Measurements from ENCODE around the gene NUDT3.
"Not testable (repeated sequence)": the region's sequence is repeated elsewhere in the genome, so short reads cannot be mapped to it uniquely, and the experiment has no call there.

NUDT3 gene

DNA sequence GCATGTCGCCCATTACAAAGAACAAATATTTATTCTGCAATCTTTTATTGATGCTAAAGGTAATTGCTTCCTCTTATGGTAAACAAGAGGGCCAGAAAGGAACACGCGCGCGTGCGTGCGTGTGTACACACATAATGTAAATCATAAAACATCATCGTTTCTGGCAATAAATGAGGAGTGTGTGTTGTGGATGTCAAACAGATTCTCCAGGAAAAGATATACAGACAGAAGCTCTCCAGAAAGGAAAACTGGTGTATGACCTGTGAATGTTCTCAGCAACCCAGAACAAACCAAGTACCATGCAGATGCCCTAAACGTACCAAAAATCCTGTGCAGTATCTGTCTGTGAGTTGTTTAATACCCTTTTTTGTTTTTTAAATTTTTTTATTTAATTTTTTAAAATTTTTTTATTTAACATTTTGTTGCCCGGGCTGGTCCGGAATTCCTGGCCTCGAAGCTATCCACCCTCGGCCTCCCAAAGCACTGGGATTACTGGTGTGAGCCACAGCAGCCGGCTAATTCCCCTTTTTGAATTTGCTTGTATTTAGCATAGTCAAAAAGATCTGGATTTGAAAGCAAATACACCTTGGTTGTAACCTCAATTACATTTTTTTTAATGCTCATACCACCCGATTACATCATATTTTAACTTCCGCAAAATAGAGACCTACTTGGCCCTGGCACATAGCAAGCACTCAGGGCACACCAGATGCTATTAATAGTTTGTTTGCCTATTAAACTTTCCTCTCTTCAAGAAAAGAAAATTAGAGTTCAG is 909 bp upstream of the NUDT3 start:
- DNase-seq (ENCODE audit: low spot score) = no peak

- peak; percentile 72 for DNase-seq (ENCODE audit: low spot score)
These were observed 528 bp downstream of the NUDT3 start for GRCh38 chr6:34391786-34392496.

GRCh38 chr6:34391473-34391785 is 1.0 kb downstream of the NUDT3 start:
- DNase-seq (ENCODE audit: low spot score) = no peak

- DNase-seq (ENCODE audit: low spot score) = peak; percentile 65
These were observed 1.7 kb downstream of the NUDT3 start for GRCh38 chr6:34390531-34391472.

GRCh38 chr6:34389034-34389433 is 3.4 kb downstream of the NUDT3 start:
- DNase-seq (ENCODE audit: low spot score) = no peak

- no peak for DNase-seq (ENCODE audit: low spot score)
These were observed 4.0 kb downstream of the NUDT3 start for GRCh38 chr6:34388421-34388820.

- peak; percentile 85 for DNase-seq (ENCODE audit: low spot score)
These were observed 5.9 kb downstream of the NUDT3 start for GRCh38 chr6:34386316-34387137.

GRCh38 chr6:34385793-34386195 is 6.7 kb downstream of the NUDT3 start:
- DNase-seq (ENCODE audit: low spot score) = no peak

DNA sequence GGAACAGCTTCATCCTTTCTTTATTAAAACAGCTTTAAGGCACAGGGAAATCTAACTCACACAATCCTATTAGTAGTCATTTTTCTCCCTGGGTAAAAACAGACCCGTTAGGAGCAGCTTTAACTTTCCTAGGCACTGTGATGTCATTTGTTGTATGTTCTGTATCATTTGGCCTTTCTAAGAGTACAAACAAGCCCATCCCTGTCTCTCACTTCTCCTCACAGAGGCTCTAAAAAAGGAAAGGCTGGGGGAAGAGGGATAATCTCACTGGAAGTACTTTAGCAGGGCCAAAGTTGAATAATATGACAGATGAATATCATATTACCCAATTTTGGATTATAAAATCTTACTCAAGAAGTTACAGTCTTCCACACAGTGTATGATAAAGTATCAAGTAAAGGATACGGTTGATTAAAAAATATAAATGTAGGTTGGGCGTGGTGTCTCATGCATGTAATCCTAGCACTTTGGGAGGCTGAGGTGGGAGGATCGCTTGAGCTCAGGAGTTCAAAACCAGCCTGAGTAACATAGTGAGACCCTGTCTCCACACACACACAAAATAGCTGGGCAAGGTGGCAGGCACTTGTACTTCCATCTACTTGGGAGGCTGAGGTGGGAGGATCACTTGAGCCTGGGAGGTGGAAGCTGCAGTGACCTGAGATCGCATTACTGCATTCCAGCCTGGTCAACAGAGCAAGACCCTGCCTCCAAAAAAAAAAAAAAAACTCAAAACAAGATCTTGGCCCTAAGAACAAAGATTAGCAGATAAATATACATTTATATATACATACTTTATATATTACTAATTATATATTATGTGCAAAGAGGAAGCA is 7.9 kb downstream of the NUDT3 start:
- no peak for DNase-seq (ENCODE audit: low spot score)

DNA sequence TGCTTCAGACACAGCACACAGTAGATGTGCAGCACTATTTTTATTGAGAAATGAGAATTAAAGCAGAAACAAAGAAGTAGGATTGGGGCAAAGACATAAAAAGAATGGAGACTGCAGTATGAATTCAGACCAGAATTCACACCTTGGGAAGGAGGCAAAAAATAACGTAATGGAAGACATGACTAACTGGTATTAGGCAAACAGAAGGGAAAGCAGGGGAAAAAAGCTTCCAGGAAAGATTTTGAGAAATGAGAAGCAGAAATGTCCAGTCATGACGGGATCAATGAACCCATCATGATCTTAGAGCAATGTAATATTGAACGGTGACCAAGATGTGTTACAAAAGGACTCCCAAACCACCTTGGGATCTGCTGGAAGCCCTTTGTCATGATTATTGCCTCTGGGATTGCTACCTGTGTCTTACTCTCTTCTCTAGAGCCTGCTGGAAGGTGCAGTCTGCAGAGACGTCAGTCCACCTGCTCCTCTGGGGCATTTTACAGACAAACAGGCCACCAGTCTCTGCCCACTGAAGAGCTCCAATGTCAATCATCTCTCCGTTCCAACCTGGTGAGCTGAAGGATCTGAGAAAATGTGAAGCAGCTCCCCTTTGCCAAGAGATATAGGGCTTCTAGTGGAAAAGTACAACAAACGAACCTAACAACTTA is 8.7 kb downstream of the NUDT3 start:
- DNase-seq (ENCODE audit: low spot score) = no peak

DNA sequence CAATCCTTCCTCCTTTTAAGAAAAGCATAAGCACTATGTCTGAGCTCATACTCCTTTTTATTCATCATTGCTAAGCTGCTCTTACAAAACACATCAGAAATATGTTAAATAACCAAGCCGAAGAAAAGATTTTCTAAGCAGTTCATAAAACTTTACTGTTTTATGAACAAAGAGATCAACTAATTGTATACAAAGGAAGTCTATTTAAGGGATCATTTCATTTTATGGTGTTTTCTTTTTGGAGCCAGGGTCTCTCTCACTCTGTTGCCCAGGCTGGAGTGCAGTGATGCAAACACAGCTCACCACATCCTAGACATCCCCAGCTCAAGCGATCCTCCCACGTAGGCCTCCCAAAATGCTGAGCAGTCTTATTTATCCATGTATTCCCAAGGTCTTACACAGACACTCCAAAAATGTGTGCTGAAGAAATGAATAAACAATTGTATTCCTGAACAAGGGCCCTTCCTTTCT is 9.3 kb downstream of the NUDT3 start:
- no peak for DNase-seq (ENCODE audit: low spot score)

GRCh38 chr6:34381081-34381480 is 11.4 kb downstream of the NUDT3 start:
- peak; percentile 32 for DNase-seq (ENCODE audit: low spot score)

DNA sequence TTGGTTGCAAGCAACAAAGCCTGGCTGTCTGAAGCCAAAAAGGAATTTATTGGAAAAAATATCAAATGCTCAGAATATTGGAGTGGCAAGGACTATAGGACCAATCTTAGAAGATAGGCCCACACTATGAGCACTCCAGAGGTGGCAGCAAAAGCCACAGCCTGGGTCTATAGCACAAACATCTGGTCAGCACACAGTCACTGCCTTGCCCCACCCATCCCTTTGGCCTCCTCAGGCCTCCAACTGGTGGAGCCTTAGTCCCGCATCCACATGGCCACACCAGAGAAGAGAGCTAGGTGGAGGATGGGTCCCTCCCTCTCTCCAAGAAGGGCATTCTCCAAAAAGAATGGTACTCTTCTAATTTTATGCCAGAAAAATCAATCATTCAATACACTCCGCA is 14.0 kb downstream of the NUDT3 start:
- DNase-seq (ENCODE audit: low spot score) = no peak

GRCh38 chr6:34377984-34378383 is 14.5 kb downstream of the NUDT3 start:
- no peak for DNase-seq (ENCODE audit: low spot score)

DNA sequence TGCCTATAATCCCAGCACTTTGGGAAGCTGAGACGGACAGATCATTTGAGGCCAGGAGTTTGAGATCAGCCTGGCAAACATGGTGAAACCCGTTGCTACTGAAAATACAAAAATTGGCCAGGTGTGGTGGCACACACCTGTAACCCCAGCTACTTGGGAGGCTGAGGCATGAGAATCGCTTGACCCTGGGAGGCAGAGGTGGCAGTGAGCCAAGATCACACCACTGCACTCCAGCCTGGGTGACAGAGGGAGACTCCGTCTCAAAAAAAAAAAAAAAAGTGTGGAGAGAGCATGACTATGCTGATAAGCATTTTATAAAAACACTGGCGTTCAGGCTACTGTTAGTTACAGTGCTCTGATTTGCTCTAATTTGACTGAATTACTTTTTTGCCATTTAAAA is 14.9 kb downstream of the NUDT3 start:
- not testable (repeated sequence) for DNase-seq (ENCODE audit: low spot score)

DNA sequence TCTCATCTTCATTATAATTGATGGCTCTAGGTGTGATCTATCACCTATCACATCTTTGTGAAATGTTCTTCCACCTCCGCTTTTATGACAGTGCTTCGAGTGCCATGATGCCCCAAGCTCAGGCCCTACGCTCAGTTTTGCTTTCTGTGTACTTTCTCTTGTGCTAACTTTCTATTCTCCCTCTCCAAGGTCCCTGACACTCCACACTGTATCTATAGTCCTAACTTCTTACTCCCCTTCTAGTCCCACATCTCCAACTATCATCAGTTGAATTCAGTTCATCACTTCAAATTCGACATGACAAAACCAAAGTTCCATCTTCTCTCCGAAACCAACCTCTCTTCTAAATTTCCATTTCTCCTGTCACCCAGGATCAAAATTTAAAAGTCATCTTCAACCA is 16.6 kb downstream of the NUDT3 start:
- no peak for DNase-seq (ENCODE audit: low spot score)

DNA sequence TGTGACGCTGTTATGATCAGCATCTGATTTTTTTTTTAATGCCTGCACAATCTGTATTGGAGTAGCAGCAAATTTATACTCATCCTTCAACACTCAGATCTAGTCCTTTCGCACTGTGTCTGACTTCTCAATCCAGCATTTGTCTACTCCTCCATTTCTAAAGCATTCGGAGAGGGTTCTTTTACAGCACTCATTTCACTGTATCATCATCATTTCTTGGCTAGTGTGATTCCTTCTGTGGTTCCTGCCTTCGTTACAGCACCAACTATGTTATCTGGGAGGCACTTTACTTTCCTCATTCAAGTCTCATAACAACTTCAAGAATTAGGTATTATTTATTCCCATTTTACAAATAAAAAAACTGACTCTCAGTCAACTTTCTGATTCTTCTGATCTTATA is 18.0 kb downstream of the NUDT3 start:
- DNase-seq (ENCODE audit: low spot score) = no peak

GRCh38 chr6:34374069-34374468 is 18.4 kb downstream of the NUDT3 start:
- DNase-seq (ENCODE audit: low spot score) = no peak

DNA sequence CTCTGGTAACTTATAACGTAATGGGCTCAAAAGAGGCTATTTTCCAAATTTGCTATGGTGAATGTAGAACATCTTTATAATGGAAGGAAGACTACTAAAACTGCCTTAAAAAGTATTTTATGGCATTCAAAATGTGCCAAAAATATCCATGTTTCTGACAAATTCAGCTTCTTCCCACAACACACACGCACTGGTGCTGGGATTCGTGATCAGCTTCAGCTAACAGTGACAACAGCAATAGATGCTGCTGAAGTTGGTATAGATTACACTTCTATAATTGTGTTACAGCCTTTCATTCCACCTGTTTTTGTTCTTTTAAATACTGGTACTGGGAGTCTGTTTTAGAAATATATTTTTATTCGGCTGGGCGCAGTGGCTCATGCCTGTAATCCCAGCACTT is 19.0 kb downstream of the NUDT3 start:
- no peak for DNase-seq (ENCODE audit: low spot score)

- not testable (repeated sequence) for DNase-seq (ENCODE audit: low spot score)
These were observed 20.6 kb downstream of the NUDT3 start for GRCh38 chr6:34371865-34372264.
